Naive thymus-derived CD4-positive, alpha-beta T cell (primary cell): ENCODE results near the gene PITPNM2. TPM values are rescaled to one million over a fixed set of nuclear protein-coding genes. Genes with fewer than 3 reads are reported as not detected.

ENCODE experiments used
- ATAC-seq: fragments of 150-1000 bp; cut with Tn5 transposase; 2 replicates; pipeline ENCODE4 v1.10.0; 2021; ENCODE audit warnings: mild to moderate bottlenecking, moderate library complexity
- CTCF ChIA-PET: fragments of 350-600 bp; sonication (Branson Sonifier 250); formaldehyde crosslinking; loops from one replicate; lab custom pipeline; 2021; ENCODE audit warnings: antibody characterized with exemption; lab: Charles Lee
- POLR2A ChIA-PET: fragments of 350-600 bp; sonication (Branson Sonifier 250); formaldehyde crosslinking; loops from one replicate; lab custom pipeline; 2021; ENCODE audit warnings: antibody characterized with exemption, inconsistent platforms; lab: Charles Lee
- DNase-seq, 9 donors: peaks; one replicate each; pipeline versions ENCODE4 v3.0.0 to v3.0.0-alpha.2; 2020 to 2022; ENCODE audit warnings: mixed read lengths in 1 of 9
- H3K27ac ChIP-seq: one replicate; pipeline ENCODE4 v1.7.0; 2013; ENCODE audit warnings: mild to moderate bottlenecking, low read depth, low read length, moderate library complexity
- H3K27me3 ChIP-seq, 2 donors: one replicate each; pipeline ENCODE4 v1.7.0; 2013; ENCODE audit warnings: low read length in 2 of 2, mild to moderate bottlenecking in 2 of 2, moderate library complexity in 2 of 2; ENCODE audit not compliant: control insufficient read depth in 2 of 2, insufficient read depth in 2 of 2
- H3K36me3 ChIP-seq, 3 experiments: 1 replicate in 2 of 3; 2 replicates in 1 of 3; pipeline ENCODE4 v1.7.0; 2013; ENCODE audit warnings: low read length in 3 of 3, mild to moderate bottlenecking in 3 of 3, moderate library complexity in 1 of 3; ENCODE audit not compliant: insufficient read depth in 3 of 3, control insufficient read depth in 2 of 3
- H3K4me1 ChIP-seq, 2 donors: one replicate each; pipeline ENCODE4 v1.7.0; 2013; ENCODE audit warnings: low read length in 2 of 2, mild to moderate bottlenecking in 2 of 2, moderate library complexity in 1 of 2; ENCODE audit not compliant: control insufficient read depth in 2 of 2, insufficient read depth in 2 of 2
- H3K4me3 ChIP-seq: 2 replicates; pipeline ENCODE4 v1.7.0; 2013; ENCODE audit warnings: mild to moderate bottlenecking, low read length
- H3K9me3 ChIP-seq, 3 experiments: 1 replicate in 2 of 3; 2 replicates in 1 of 3; pipeline ENCODE4 v1.7.0; 2013; ENCODE audit warnings: low read length in 3 of 3; ENCODE audit not compliant: control insufficient read depth in 2 of 3
- H3K27ac Mint-ChIP-seq, 9 donors: one replicate each; pipeline ENCODE4 v1.8.0; 2020 to 2022; ENCODE audit warnings: mixed read lengths in 9 of 9, mild to moderate bottlenecking in 8 of 9, moderate library complexity in 5 of 9, inconsistent platforms in 2 of 9
- H3K27me3 Mint-ChIP-seq, 5 donors: one replicate each; pipeline ENCODE4 v1.8.0; 2021 to 2022; ENCODE audit warnings: mixed read lengths in 5 of 5, mild to moderate bottlenecking in 1 of 5
- H3K36me3 Mint-ChIP-seq, 5 donors: one replicate each; pipeline ENCODE4 v1.8.0; 2020 to 2022; ENCODE audit warnings: mixed read lengths in 5 of 5, mild to moderate bottlenecking in 3 of 5, inconsistent platforms in 1 of 5
- H3K4me1 Mint-ChIP-seq, 7 donors: one replicate each; pipeline ENCODE4 v1.8.0; 2020 to 2022; ENCODE audit warnings: mixed read lengths in 7 of 7, mild to moderate bottlenecking in 3 of 7, inconsistent platforms in 1 of 7
- H3K4me3 Mint-ChIP-seq, 10 donors: one replicate each; pipeline ENCODE4 v1.8.0; 2020 to 2022; ENCODE audit warnings: mild to moderate bottlenecking in 10 of 10, mixed read lengths in 10 of 10, moderate library complexity in 6 of 10, inconsistent platforms in 2 of 10
- H3K9me3 Mint-ChIP-seq, 11 donors: one replicate each; pipeline ENCODE4 v1.8.0; 2020 to 2022; ENCODE audit warnings: mixed read lengths in 11 of 11, mild to moderate bottlenecking in 4 of 11, inconsistent platforms in 1 of 11, moderate library complexity in 1 of 11
- intact Hi-C, 2 donors: fragments of 100-400 bp; cut with micrococcal nuclease; formaldehyde crosslinking; loops; one replicate each; pipeline ENCODE4 v1.15.1; 2023
- polyA plus RNA-seq, 2 donors: library from polyadenylated mRNA; unstranded; fragments of 300-500 nt; fragmentation: Illumina TruSeq; gene quantifications; one replicate each; pipeline ENCODE4 v1.2.3, GENCODE V29; 2021
- total RNA-seq, 6 experiments: library from RNA in 5 of 6; stranded (reverse) in 5 of 6; gene quantifications; 1 replicate in 5 of 6; 2 replicates in 1 of 6; pipeline ENCODE4 v1.2.3 and lab custom pipeline; 2021 to 2026

PITPNM2 gene
- total and polyA plus RNA-seq, 7 experiments from 2014 or later: 2.9 to 65.3 (median 48.2) TPM

- Mint-ChIP-seq H3K4me1 (peaks cover 25 to 65% (median 51%) of the 10 kb centered on the region in 7 donors), H3K36me3 (peaks cover 0 to 19% (median 7%) of the 10 kb centered on the region in 5 donors), H3K27ac (peak overlapping the region; percentile 58 to 92 (median 86)), H3K9me3 (no peaks in the 10 kb centered on the region), H3K4me3 (peak overlapping the region; percentile 76 to 95 (median 88)), H3K27me3 (peaks cover 0 to 20% (median 0%) of the 10 kb centered on the region in 5 donors)
- no peak for DNase-seq
- peak overlapping the region; percentile 50 for H3K4me3 ChIP-seq
- H3K9me3 ChIP-seq: no peaks in the 10 kb centered on the region
- intact Hi-C loops: loop anchor here in 1 of 2 donors (1.0 kb wide), 1 partner anchor 89 kb away; no protein-coding TSS in a partner anchor
- no peak for ATAC-seq
- CTCF ChIA-PET: interaction anchor here (1.9 to 3.5 kb wide), 2 partner anchors 10 to 105 kb away, joined by 5 to 15 read pairs; no protein-coding TSS in a partner anchor
- POLR2A ChIA-PET: interaction anchor here (1.0 to 7.3 kb wide), 8 partner anchors 13 to 89 kb away, joined by 3 to 70 read pairs (median 4); no protein-coding TSS in a partner anchor
- H3K4me1 ChIP-seq: peaks cover 6 to 29% of the 10 kb centered on the region in 2 donors
- peak overlapping the region; percentile 71 for H3K27ac ChIP-seq
- H3K36me3 ChIP-seq: no peaks in the 10 kb centered on the region
- H3K27me3 ChIP-seq: no peaks in the 10 kb centered on the region
Measured at GRCh38 chr12:123149088-123149487, 1.8 kb downstream of the PITPNM2 start.

- Mint-ChIP-seq H3K9me3 (no peaks in the 10 kb centered on the region), H3K4me1 (peaks cover 28 to 69% (median 55%) of the 10 kb centered on the region in 7 donors), H3K4me3 (peak overlapping the region; percentile 26 to 95 (median 88)), H3K36me3 (peaks cover 0 to 19% (median 7%) of the 10 kb centered on the region in 5 donors), H3K27me3 (peaks cover 0 to 20% (median 0%) of the 10 kb centered on the region in 5 donors), H3K27ac (peak overlapping the region in 8 of 9 donors; percentile 76 to 92 (median 88))
- Histone ChIP-seq H3K36me3 (no peaks in the 10 kb centered on the region), H3K4me3 (no peak overlapping the region), H3K4me1 (peaks cover 6 to 29% of the 10 kb centered on the region in 2 donors), H3K9me3 (no peaks in the 10 kb centered on the region), H3K27me3 (no peaks in the 10 kb centered on the region), H3K27ac (no peak overlapping the region)
- POLR2A ChIA-PET: interaction anchor here (0.7 to 7.3 kb wide), 8 partner anchors 12 to 486 kb away, joined by 3 to 70 read pairs (median 4); no protein-coding TSS in a partner anchor
- intact Hi-C loops: loop anchor here in 1 of 2 donors (1.0 kb wide), 1 partner anchor 90 kb away; no protein-coding TSS in a partner anchor
- CTCF ChIA-PET: interaction anchor here (1.9 to 3.5 kb wide), 2 partner anchors 10 to 105 kb away, joined by 5 to 15 read pairs; no protein-coding TSS in a partner anchor
- DNase-seq (no peak), ATAC-seq (no peak)
Measured at GRCh38 chr12:123148655-123149054, 2.2 kb downstream of the PITPNM2 start.

- CTCF ChIA-PET: interaction anchor here (1.9 kb wide), 1 partner anchor 9 kb away, joined by 5 read pairs; no protein-coding TSS in a partner anchor
- Histone ChIP-seq H3K4me1 (peaks cover 6 to 31% of the 10 kb centered on the region in 2 donors), H3K27ac (no peak overlapping the region), H3K9me3 (no peaks in the 10 kb centered on the region), H3K27me3 (no peaks in the 10 kb centered on the region), H3K36me3 (no peaks in the 10 kb centered on the region), H3K4me3 (no peak overlapping the region)
- Mint-ChIP-seq H3K27me3 (peaks cover 0 to 20% (median 0%) of the 10 kb centered on the region in 5 donors), H3K4me3 (peak overlapping the region; percentile 26 to 95 (median 88)), H3K9me3 (no peaks in the 10 kb centered on the region), H3K4me1 (peaks cover 32 to 72% (median 60%) of the 10 kb centered on the region in 7 donors), H3K27ac (peak overlapping the region in 8 of 9 donors; percentile 76 to 92 (median 88)), H3K36me3 (peaks cover 0 to 19% (median 7%) of the 10 kb centered on the region in 5 donors)
- intact Hi-C loops: no loop called here
- POLR2A ChIA-PET: interaction anchor here (0.7 to 7.3 kb wide), 4 partner anchors 27 to 486 kb away, joined by 3 to 70 read pairs (median 30); no protein-coding TSS in a partner anchor
- DNase-seq: no peak
- ATAC-seq: no peak
Measured at GRCh38 chr12:123148223-123148622, 2.7 kb downstream of the PITPNM2 start.

- H3K27ac Mint-ChIP-seq: peak overlapping the region in 8 of 9 donors; percentile 1 to 84 (median 68)
- peaks cover 0 to 19% (median 7%) of the 10 kb centered on the region in 5 donors for H3K36me3 Mint-ChIP-seq
- no peaks in the 10 kb centered on the region for H3K9me3 ChIP-seq
- no peak overlapping the region for H3K4me3 ChIP-seq
- peaks cover 0 to 18% (median 0%) of the 10 kb centered on the region in 5 donors for H3K27me3 Mint-ChIP-seq
- peaks cover 0 to 34% of the 10 kb centered on the region in 2 donors for H3K4me1 ChIP-seq
- ATAC-seq (no peak), DNase-seq (no peak)
- H3K36me3 ChIP-seq: no peaks in the 10 kb centered on the region
- peaks cover 31 to 82% (median 76%) of the 10 kb centered on the region in 7 donors for H3K4me1 Mint-ChIP-seq
- ChIA-PET CTCF (interaction anchor here (1.2 kb wide), 1 partner anchor 39 kb away, joined by 3 read pairs; no protein-coding TSS in a partner anchor), POLR2A (interaction anchor here (0.5 to 2.0 kb wide), 4 partner anchors 25 to 105 kb away, joined by 3 to 5 read pairs (median 4); partner anchors contain the start of genes MPHOSPH9 and MTRFR)
- no peaks in the 10 kb centered on the region for H3K27me3 ChIP-seq
- no peak overlapping the region for H3K27ac ChIP-seq
- H3K4me3 Mint-ChIP-seq: no peak overlapping the region
- intact Hi-C loops: no loop called here
- H3K9me3 Mint-ChIP-seq: no peaks in the 10 kb centered on the region
Measured at GRCh38 chr12:123145211-123145610, 5.7 kb downstream of the PITPNM2 start.

GRCh38 chr12:123143736-123144461, 7.0 kb downstream of the PITPNM2 start:
- intact Hi-C loops: no loop called here
- Mint-ChIP-seq H3K4me1 (peaks cover 27 to 81% (median 75%) of the 10 kb centered on the region in 7 donors), H3K27ac (peak overlapping the region in 5 of 9 donors; percentile 7 to 79 (median 64)), H3K9me3 (peaks cover 0 to 1% (median 0%) of the 10 kb centered on the region in 11 donors), H3K4me3 (peak overlapping the region in 1 of 10 donors; percentile 23), H3K36me3 (peaks cover 0 to 13% (median 10%) of the 10 kb centered on the region in 5 donors), H3K27me3 (peaks cover 0 to 7% (median 0%) of the 10 kb centered on the region in 5 donors)
- DNase-seq: no peak
- CTCF ChIA-PET: interaction anchor here (0.6 to 1.5 kb wide), 4 partner anchors 9 to 101 kb away, joined by 3 to 10 read pairs (median 4); no protein-coding TSS in a partner anchor
- no peak for ATAC-seq
- Histone ChIP-seq H3K36me3 (no peaks in the 10 kb centered on the region), H3K4me3 (no peak overlapping the region), H3K27ac (no peak overlapping the region), H3K9me3 (no peaks in the 10 kb centered on the region), H3K27me3 (no peaks in the 10 kb centered on the region), H3K4me1 (peaks cover 0 to 27% of the 10 kb centered on the region in 2 donors)
- POLR2A ChIA-PET: interaction anchor here (0.8 to 2.1 kb wide), 7 partner anchors 9 to 168 kb away, joined by 3 to 8 read pairs (median 3); partner anchors contain the start of gene OGFOD2
